NK-92 (cell line): Measurements from ENCODE around the gene SSTR3.

Experiments
- DNase-seq: peaks from one replicate; lab custom pipeline; 2025; ENCODE audit not compliant: unreplicated experiment; lab: John Stamatoyannopoulos, UW

SSTR3 gene

GRCh38 chr22:37229012-37229804 lies 16.9 kb upstream of the SSTR3 start:
- DNase-seq: no peak

GRCh38 chr22:37228106-37229011 lies 16.1 kb upstream of the SSTR3 start:
- DNase-seq: no peak

- DNase-seq: no peak
These were observed 14.2 kb upstream of the SSTR3 start for GRCh38 chr22:37226514-37226913.

- no peak for DNase-seq
These were observed 13.8 kb upstream of the SSTR3 start for GRCh38 chr22:37226087-37226486.

- no peak for DNase-seq
These were observed 13.2 kb upstream of the SSTR3 start for GRCh38 chr22:37225481-37225880.

- no peak for DNase-seq
These were observed 12.6 kb upstream of the SSTR3 start for GRCh38 chr22:37224757-37225420.

- DNase-seq: no peak
These were observed 11.8 kb upstream of the SSTR3 start for GRCh38 chr22:37223965-37224551.

- DNase-seq: no peak
These were observed 10.2 kb upstream of the SSTR3 start for GRCh38 chr22:37222440-37222971.

GRCh38 chr22:37221424-37222333 lies 9.4 kb upstream of the SSTR3 start:
- DNase-seq: no peak

- DNase-seq: no peak
These were observed 8.3 kb upstream of the SSTR3 start for GRCh38 chr22:37220543-37220981.

- DNase-seq: no peak
These were observed 7.3 kb upstream of the SSTR3 start for GRCh38 chr22:37219533-37219932.

GRCh38 chr22:37218771-37219411 lies 6.6 kb upstream of the SSTR3 start:
- no peak for DNase-seq

GRCh38 chr22:37218399-37218770 lies 6.1 kb upstream of the SSTR3 start:
- DNase-seq: no peak

- no peak for DNase-seq
These were observed 3.6 kb upstream of the SSTR3 start for GRCh38 chr22:37215890-37216289.

GRCh38 chr22:37214731-37215030 lies 2.4 kb upstream of the SSTR3 start:
- no peak for DNase-seq

- DNase-seq: no peak
These were observed 1.9 kb upstream of the SSTR3 start for GRCh38 chr22:37213941-37214730.

- DNase-seq: no peak
These were observed 1.1 kb upstream of the SSTR3 start for GRCh38 chr22:37213218-37213855.

GRCh38 chr22:37211866-37212173 lies 457 bp downstream of the SSTR3 start:
- no peak for DNase-seq
